Measurements from ENCODE around the gene KIF6. TPM values are rescaled to one million over a fixed set of nuclear protein-coding genes. Genes with fewer than 3 reads are reported as not detected.

Gene KIF6
- total and polyA plus RNA-seq, 2 of the 8 experiments (the other 6 are each of a cell fraction or from before 2014, with no cell fraction given), result 0.53 to 0.65 TPM

DNA sequence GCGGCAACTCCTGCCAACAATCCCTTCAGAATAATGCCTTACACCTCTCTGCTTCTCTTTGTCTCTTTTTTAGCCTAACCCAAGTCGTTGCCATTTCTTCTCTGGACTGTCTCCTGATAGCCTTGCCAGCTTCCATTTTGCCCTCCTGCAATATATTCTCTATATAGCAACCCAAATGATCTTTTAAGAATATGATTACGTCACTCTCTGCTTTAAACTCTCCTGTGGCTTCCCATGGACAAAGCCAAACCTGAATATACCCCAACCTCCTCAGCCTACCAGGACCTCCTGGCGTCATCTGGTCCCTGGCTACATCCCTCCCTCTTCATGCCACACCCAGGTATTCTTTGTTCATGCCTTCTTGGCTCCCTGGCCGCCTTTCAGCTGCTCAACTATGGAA, 276.2 kb downstream of the KIF6 start (continued):
- no peak for TF ChIP-seq SAP30 (IDR thresholded peaks at IDR 0.05; ENCODE audit: insufficient read depth, insufficient replicate concordance, low read length)

Data from H1 (cell line).